ENCODE measurements around the gene TAS2R19.
"Not testable (repeated sequence)": the region's sequence is repeated elsewhere in the genome, so short reads cannot be mapped to it uniquely, and the experiment has no call there.

Gene TAS2R19

GRCh38 chr12:11022520-11022919 lies at the start of gene TAS2R19:
Gene TAS2R19 (minus strand): TSS chr12:11022620. CDS start chr12:11022571, 49 bp downstream.
- DNase-seq (ENCODE audit: low read depth in 2 of 2), result no peak

GRCh38 chr12:11071414-11071813 lies 49.0 kb upstream of the TAS2R19 start:
- DNase-seq (ENCODE audit: low read depth in 2 of 2), result no peak

GRCh38 chr12:11070999-11071398 lies 48.6 kb upstream of the TAS2R19 start:
- DNase-seq (ENCODE audit: low read depth in 2 of 2), result no peak

- no peak for DNase-seq (ENCODE audit: low read depth in 2 of 2)
Measured at GRCh38 chr12:11069854-11070365, 47.5 kb upstream of the TAS2R19 start.

- no peak for DNase-seq (ENCODE audit: low read depth in 2 of 2)
Measured at GRCh38 chr12:11067514-11067913, 45.1 kb upstream of the TAS2R19 start.

GRCh38 chr12:11062194-11062593 lies 39.8 kb upstream of the TAS2R19 start, which contains the start of gene TAS2R46:
Gene TAS2R46 (minus strand): TSS chr12:11062294. CDS start chr12:11062294, 0 bp downstream.
- DNase-seq (ENCODE audit: low read depth in 2 of 2), result not testable (repeated sequence)

GRCh38 chr12:11059784-11060183 lies 37.4 kb upstream of the TAS2R19 start:
- DNase-seq (ENCODE audit: low read depth in 2 of 2), result no peak

- DNase-seq (ENCODE audit: low read depth in 2 of 2), result no peak
Measured at GRCh38 chr12:11059041-11059440, 36.6 kb upstream of the TAS2R19 start.

- no peak for DNase-seq (ENCODE audit: low read depth in 2 of 2)
Measured at GRCh38 chr12:11055306-11055705, 32.9 kb upstream of the TAS2R19 start.

- not testable (repeated sequence) for DNase-seq (ENCODE audit: low read depth in 2 of 2)
Measured at GRCh38 chr12:11049806-11050531, 27.5 kb upstream of the TAS2R19 start.

- DNase-seq (ENCODE audit: low read depth in 2 of 2), result not testable (repeated sequence)
Measured at GRCh38 chr12:11041366-11041765, 18.9 kb upstream of the TAS2R19 start.

- no peak for DNase-seq (ENCODE audit: low read depth in 2 of 2)
Measured at GRCh38 chr12:11040162-11040561, 17.7 kb upstream of the TAS2R19 start.

GRCh38 chr12:11039171-11039570 lies 16.8 kb upstream of the TAS2R19 start:
- DNase-seq (ENCODE audit: low read depth in 2 of 2), result no peak

GRCh38 chr12:11033959-11034358 lies 11.5 kb upstream of the TAS2R19 start:
- DNase-seq (ENCODE audit: low read depth in 2 of 2), result not testable (repeated sequence)

- no peak for DNase-seq (ENCODE audit: low read depth in 2 of 2)
Measured at GRCh38 chr12:11031307-11031706, 8.9 kb upstream of the TAS2R19 start, which contains the start of gene TAS2R31. Gene TAS2R31 (minus strand): TSS chr12:11031407. CDS start chr12:11031335, 72 bp downstream.

GRCh38 chr12:11026118-11026517 lies 3.7 kb upstream of the TAS2R19 start:
- DNase-seq (ENCODE audit: low read depth in 2 of 2), result no peak

- no peak for DNase-seq (ENCODE audit: low read depth in 2 of 2)
Measured at GRCh38 chr12:11023387-11023786, 967 bp upstream of the TAS2R19 start.

GRCh38 chr12:11016937-11017336 lies 5.5 kb downstream of the TAS2R19 start:
- DNase-seq (ENCODE audit: low read depth in 2 of 2), result no peak

GRCh38 chr12:11015775-11016430 lies 6.5 kb downstream of the TAS2R19 start:
- no peak for DNase-seq (ENCODE audit: low read depth in 2 of 2)

- DNase-seq (ENCODE audit: low read depth in 2 of 2), result no peak
Measured at GRCh38 chr12:11014234-11014633, 8.2 kb downstream of the TAS2R19 start.

- no peak for DNase-seq (ENCODE audit: low read depth in 2 of 2)
Measured at GRCh38 chr12:11007608-11008007, 14.8 kb downstream of the TAS2R19 start.

GRCh38 chr12:10998204-10998603 lies 24.2 kb downstream of the TAS2R19 start, which contains the start of gene TAS2R20:
Gene TAS2R20 (minus strand): TSS chr12:10998304. CDS start chr12:10997875, 429 bp downstream.
- DNase-seq (ENCODE audit: low read depth in 2 of 2), result no peak

GRCh38 chr12:10994307-10994706 lies 28.1 kb downstream of the TAS2R19 start:
- no peak for DNase-seq (ENCODE audit: low read depth in 2 of 2)

Measured in stimulated activated CD4-positive, alpha-beta T cell treated with anti-CD3 and anti-CD28 coated beads, Interleukin-15, amount 100 ng/mL, for 48 hours (primary cell).